MM.1S (cell line): ENCODE measurements around the gene CCDC28B.

Experiments
- DNase-seq: peaks from one replicate; pipeline ENCODE4 v3.0.0-alpha.2; 2015
- H2AFZ ChIP-seq: fragments of 300-600 bp; sonication (generic); 2 replicates; pipeline ENCODE4 v1.6.0; 2016; ENCODE audit warnings: antibody characterized with exemption, low read length
- H3F3A ChIP-seq: fragments of 300-600 bp; sonication (generic); 2 replicates; pipeline ENCODE4 v1.6.1; 2016; ENCODE audit warnings: mild to moderate bottlenecking, antibody characterized with exemption, low read length, moderate library complexity, mixed read lengths; ENCODE audit not compliant: insufficient read depth
- H3K27ac ChIP-seq: fragments of 300-600 bp; sonication (generic); 2 replicates; pipeline ENCODE4 v1.5.1; 2016; ENCODE audit warnings: mild to moderate bottlenecking, low read length
- H3K27me3 ChIP-seq: fragments of 300-600 bp; sonication (generic); replicated peaks from 2 replicates; pipeline ENCODE4 v1.6.0; 2016; ENCODE audit warnings: low read length; ENCODE audit not compliant: insufficient read depth
- H3K36me3 ChIP-seq: fragments of 300-600 bp; sonication (generic); replicated peaks from 2 replicates; pipeline ENCODE4 v1.6.1; 2016; ENCODE audit warnings: mild to moderate bottlenecking, low read length, mixed read lengths; ENCODE audit not compliant: insufficient read depth
- H3K4me1 ChIP-seq: fragments of 300-600 bp; sonication (generic); 2 replicates; pipeline ENCODE4 v1.6.1; 2016; ENCODE audit warnings: low read length, mixed read lengths
- H3K4me2 ChIP-seq: fragments of 300-600 bp; sonication (generic); 2 replicates; pipeline ENCODE4 v1.6.0; 2016; ENCODE audit warnings: low read depth, low read length
- H3K4me3 ChIP-seq: fragments of 300-600 bp; sonication (generic); 2 replicates; pipeline ENCODE4 v1.5.1; 2016; ENCODE audit warnings: low read length, mixed read lengths
- H3K79me2 ChIP-seq: fragments of 300-600 bp; sonication (generic); 2 replicates; pipeline ENCODE4 v1.6.1; 2016; ENCODE audit warnings: mixed run types, low read length, mixed read lengths
- H3K9ac ChIP-seq: fragments of 300-600 bp; sonication (generic); 2 replicates; pipeline ENCODE4 v1.6.1; 2016; ENCODE audit warnings: low read length, mixed read lengths
- H3K9me2 ChIP-seq: fragments of 300-600 bp; sonication (generic); replicated peaks from 2 replicates; pipeline ENCODE4 v1.6.1; 2016; ENCODE audit warnings: mild to moderate bottlenecking, low read length, mixed read lengths; ENCODE audit not compliant: insufficient read depth
- H3K9me3 ChIP-seq: fragments of 300-600 bp; sonication (generic); replicated peaks from 2 replicates; pipeline ENCODE4 v1.6.1; 2016; ENCODE audit warnings: mild to moderate bottlenecking, low read length, mixed read lengths; ENCODE audit not compliant: insufficient read depth
- H4K20me1 ChIP-seq: fragments of 300-600 bp; sonication (generic); 2 replicates; pipeline ENCODE4 v1.6.1; 2016; ENCODE audit warnings: mild to moderate bottlenecking, low read length, moderate library complexity, mixed read lengths; ENCODE audit not compliant: insufficient read depth
- CTCF ChIP-seq: fragments of 300-600 bp; sonication (generic); IDR thresholded peaks from 2 replicates; pipeline ENCODE4 v1.5.1; 2016; ENCODE audit warnings: antibody characterized with exemption, low read length, mixed read lengths
- EZH2 ChIP-seq: fragments of 300-600 bp; sonication (generic); optimal IDR thresholded peaks from 2 replicates; pipeline ENCODE3; 2017; ENCODE audit warnings: low read depth, mild to moderate bottlenecking, antibody characterized with exemption, low read length, mixed read lengths
- EZH2phosphoT487 ChIP-seq: fragments of 300-600 bp; sonication (generic); IDR thresholded peaks from 2 replicates; pipeline ENCODE4 v1.6.1; 2018; ENCODE audit warnings: antibody characterized with exemption, low read length

Gene CCDC28B

GRCh38 chr1:32186491-32186890 is 13.9 kb upstream of the CCDC28B start:
- Histone ChIP-seq H3K4me3 (no peak overlapping the region), H3F3A (no peaks in the 10 kb centered on the region), H3K9ac (no peak overlapping the region), H3K4me2 (no peak overlapping the region), H4K20me1 (no peaks in the 10 kb centered on the region), H3K4me1 (no peaks in the 10 kb centered on the region), H3K79me2 (peaks cover 60% of the 10 kb centered on the region), H3K27ac (no peak overlapping the region), H3K9me3 (no peaks in the 10 kb centered on the region), H3K36me3 (peaks cover 26% of the 10 kb centered on the region), H3K27me3 (no peaks in the 10 kb centered on the region), H3K9me2 (no peaks in the 10 kb centered on the region), H2AFZ (no peak overlapping the region)
- DNase-seq: no peak
- no peak for TF ChIP-seq EZH2
- no peak for TF ChIP-seq CTCF
- no peak for TF ChIP-seq EZH2phosphoT487

- Histone ChIP-seq H3K9ac (no peak overlapping the region), H3K79me2 (peaks cover 51% of the 10 kb centered on the region), H3F3A (no peaks in the 10 kb centered on the region), H3K4me3 (no peak overlapping the region), H3K27me3 (no peaks in the 10 kb centered on the region), H3K9me3 (no peaks in the 10 kb centered on the region), H3K9me2 (no peaks in the 10 kb centered on the region), H3K27ac (no peak overlapping the region), H4K20me1 (no peaks in the 10 kb centered on the region), H2AFZ (no peak overlapping the region), H3K36me3 (peaks cover 36% of the 10 kb centered on the region), H3K4me2 (no peak overlapping the region), H3K4me1 (no peaks in the 10 kb centered on the region)
- TF ChIP-seq EZH2 (no peak), EZH2phosphoT487 (no peak)
- no peak for DNase-seq
These were observed 12.5 kb upstream of the CCDC28B start for GRCh38 chr1:32187850-32188249.

GRCh38 chr1:32192220-32192948 is 8.0 kb upstream of the CCDC28B start:
- H3K4me1 ChIP-seq: peaks cover 30% of the 10 kb centered on the region
- peaks cover 17% of the 10 kb centered on the region for H4K20me1 ChIP-seq
- peaks cover 31% of the 10 kb centered on the region for H3K36me3 ChIP-seq
- no peak overlapping the region for H3K9ac ChIP-seq
- H3K4me3 ChIP-seq: no peak overlapping the region
- H3K9me2 ChIP-seq: no peaks in the 10 kb centered on the region
- no peaks in the 10 kb centered on the region for H3K9me3 ChIP-seq
- no peak for DNase-seq
- H3K79me2 ChIP-seq: peaks cover 14% of the 10 kb centered on the region
- no peak for TF ChIP-seq CTCF
- TF ChIP-seq EZH2: no peak
- no peak for TF ChIP-seq EZH2phosphoT487
- no peak overlapping the region for H2AFZ ChIP-seq
- no peaks in the 10 kb centered on the region for H3K27me3 ChIP-seq
- H3K4me2 ChIP-seq: no peak overlapping the region
- no peak overlapping the region for H3K27ac ChIP-seq
- peaks cover 15% of the 10 kb centered on the region; the same call in 1 of the 2 replicates for H3F3A ChIP-seq

GRCh38 chr1:32194984-32195383 is 5.4 kb upstream of the CCDC28B start:
- no peak overlapping the region for H3K9ac ChIP-seq
- no peak overlapping the region for H3K27ac ChIP-seq
- H4K20me1 ChIP-seq: peaks cover 21% of the 10 kb centered on the region

More at GRCh38 chr1:32194984-32195383, 5.4 kb upstream of the CCDC28B start:
- Histone ChIP-seq H3F3A (peaks cover 19% of the 10 kb centered on the region), H3K9me2 (no peaks in the 10 kb centered on the region), H2AFZ (no peak overlapping the region), H3K27me3 (0 out of 2 replicates have a peak, but pooled peaks cover under 1% of the 10 kb centered on the region), H3K4me3 (no peak overlapping the region), H3K9me3 (no peaks in the 10 kb centered on the region), H3K36me3 (peaks cover 22% of the 10 kb centered on the region), H3K4me1 (peaks cover 34% of the 10 kb centered on the region), H3K79me2 (peaks cover 8% of the 10 kb centered on the region; the same call in 1 of the 2 replicates), H3K4me2 (no peak overlapping the region)
- DNase-seq: no peak
- TF ChIP-seq EZH2 (no peak), EZH2phosphoT487 (no peak), CTCF (no peak)
